ENCODE results near the gene MOG. TPM values are rescaled to one million over a fixed set of nuclear protein-coding genes. Genes with fewer than 3 reads are reported as not detected.

Gene MOG
- total RNA-seq, 2 donors from 2014 or later = not detected

- DNase-seq = no peak
- Histone ChIP-seq H3K27me3 (ENCODE audit: control insufficient read depth, insufficient read depth, low read length, poor library complexity, severe bottlenecking) (no peaks in the 10 kb centered on the region), H3K9ac (ENCODE audit: extremely low read depth, low read length, poor library complexity, severe bottlenecking) (no peak overlapping the region), H3K27ac (ENCODE audit: low read depth, low read length) (no peak overlapping the region), H3K36me3 (ENCODE audit: control insufficient read depth, insufficient read depth, low read length) (peaks cover 48% of the 10 kb centered on the region), H3K4me1 (ENCODE audit: control insufficient read depth, insufficient read depth, low read length) (peaks cover 15% of the 10 kb centered on the region), H3K4me3 (ENCODE audit: low read length) (no peak overlapping the region), H3K9me3 (ENCODE audit: control insufficient read depth, low read length) (no peaks in the 10 kb centered on the region)
- H3K27me3 Mint-ChIP-seq (ENCODE audit: insufficient read depth) = no peaks in the 10 kb centered on the region
- no peak overlapping the region for H3K4me3 Mint-ChIP-seq
- peaks cover 48% of the 10 kb centered on the region for H3K4me1 Mint-ChIP-seq
- H3K9me3 Mint-ChIP-seq = no peaks in the 10 kb centered on the region
- H3K36me3 Mint-ChIP-seq (ENCODE audit: low read depth) = peaks cover 62% of the 10 kb centered on the region
- TF ChIP-seq CTCF (conservative IDR thresholded peaks at IDR 0.05) = no peak
- WGBS, 2 experiments (ENCODE audit: insufficient coverage in 1 of 2, insufficient read length in 1 of 2) = 91 to 92% methylated on average over 2 to 4 of the region's 4 CpGs
- peak overlapping the region; percentile 44 for H3K27ac Mint-ChIP-seq
Observed at GRCh38 chr6:29620630-29621029, 36.3 kb upstream of the MOG start.

- no peaks in the 10 kb centered on the region for H3K9me3 Mint-ChIP-seq
Observed at GRCh38 chr6:29624520-29624961, 32.4 kb upstream of the MOG start.

GRCh38 chr6:29625337-29625930 lies 31.5 kb upstream of the MOG start:
- H3K27ac ChIP-seq (ENCODE audit: low read depth, low read length) = no peak overlapping the region
- no peak for TF ChIP-seq CTCF (conservative IDR thresholded peaks at IDR 0.05)

More at GRCh38 chr6:29624520-29624961, 32.4 kb upstream of the MOG start:
- Mint-ChIP-seq H3K36me3 (ENCODE audit: low read depth) (peaks cover 42% of the 10 kb centered on the region), H3K27me3 (ENCODE audit: insufficient read depth) (peaks cover 2% of the 10 kb centered on the region), H3K4me3 (peak overlapping the region; percentile 69), H3K4me1 (peaks cover 62% of the 10 kb centered on the region), H3K27ac (peak overlapping the region; percentile 62)
- Histone ChIP-seq H3K4me1 (ENCODE audit: control insufficient read depth, insufficient read depth, low read length) (peaks cover 15% of the 10 kb centered on the region), H3K9me3 (ENCODE audit: control insufficient read depth, low read length) (no peaks in the 10 kb centered on the region), H3K4me3 (ENCODE audit: low read length) (peak overlapping the region; percentile 46), H3K9ac (ENCODE audit: extremely low read depth, low read length, poor library complexity, severe bottlenecking) (no peak overlapping the region), H3K27ac (ENCODE audit: low read depth, low read length) (peak overlapping the region; percentile 40), H3K27me3 (ENCODE audit: control insufficient read depth, insufficient read depth, low read length, poor library complexity, severe bottlenecking) (no peaks in the 10 kb centered on the region), H3K36me3 (ENCODE audit: control insufficient read depth, insufficient read depth, low read length) (peaks cover 20% of the 10 kb centered on the region)
- peak; percentile 85 for DNase-seq
- TF ChIP-seq CTCF (conservative IDR thresholded peaks at IDR 0.05) = no peak
- WGBS, 2 experiments (ENCODE audit: insufficient coverage in 1 of 2, insufficient read length in 1 of 2) = 5 to 7% methylated on average over 3 of the region's 3 CpGs

More at GRCh38 chr6:29625337-29625930, 31.5 kb upstream of the MOG start:
- H3K9me3 ChIP-seq (ENCODE audit: control insufficient read depth, low read length) = no peaks in the 10 kb centered on the region
- peak; percentile 49 for DNase-seq
- peak overlapping the region; percentile 69 for H3K4me3 Mint-ChIP-seq
- H3K27me3 ChIP-seq (ENCODE audit: control insufficient read depth, insufficient read depth, low read length, poor library complexity, severe bottlenecking) = no peaks in the 10 kb centered on the region
- H3K4me1 Mint-ChIP-seq = peaks cover 65% of the 10 kb centered on the region
- peaks cover 7% of the 10 kb centered on the region for H3K27me3 Mint-ChIP-seq (ENCODE audit: insufficient read depth)
- H3K36me3 Mint-ChIP-seq (ENCODE audit: low read depth) = peaks cover 35% of the 10 kb centered on the region
- WGBS, 2 experiments (ENCODE audit: insufficient coverage in 1 of 2, insufficient read length in 1 of 2) = 10 to 27% methylated on average over 3 to 7 of the region's 7 CpGs
- peak overlapping the region; percentile 46 for H3K4me3 ChIP-seq (ENCODE audit: low read length)
- H3K4me1 ChIP-seq (ENCODE audit: control insufficient read depth, insufficient read depth, low read length) = peaks cover 15% of the 10 kb centered on the region
- H3K9ac ChIP-seq (ENCODE audit: extremely low read depth, low read length, poor library complexity, severe bottlenecking) = no peak overlapping the region
- peak overlapping the region; percentile 22 for H3K27ac Mint-ChIP-seq
- H3K36me3 ChIP-seq (ENCODE audit: control insufficient read depth, insufficient read depth, low read length) = peaks cover 11% of the 10 kb centered on the region
- no peaks in the 10 kb centered on the region for H3K9me3 Mint-ChIP-seq

Data from endodermal cell (in vitro differentiated cells).